HG02642 (cell line): ENCODE measurements around the gene AKAP8L.

ENCODE experiments used
- ATAC-seq: cut with Tn5 transposase; IDR thresholded peaks from one replicate; pipeline ENCODE4 v1.9.1; 2021; ENCODE audit warnings: mild to moderate bottlenecking; ENCODE audit not compliant: unreplicated experiment, poor library complexity

AKAP8L gene

GRCh38 chr19:15448778-15449619 lies 30.2 kb upstream of the AKAP8L start:
- ATAC-seq: peak; percentile 10

- ATAC-seq: no peak
Measured at GRCh38 chr19:15448044-15448777, 29.4 kb upstream of the AKAP8L start.

GRCh38 chr19:15447057-15447456 lies 28.3 kb upstream of the AKAP8L start:
- no peak for ATAC-seq

GRCh38 chr19:15445807-15446376 lies 27.1 kb upstream of the AKAP8L start:
- ATAC-seq: no peak

- no peak for ATAC-seq
Measured at GRCh38 chr19:15445227-15445605, 26.4 kb upstream of the AKAP8L start.

- no peak for ATAC-seq
Measured at GRCh38 chr19:15444505-15445226, 25.9 kb upstream of the AKAP8L start.

GRCh38 chr19:15443838-15444237 lies 25.1 kb upstream of the AKAP8L start:
- ATAC-seq: no peak

GRCh38 chr19:15443325-15443724 lies 24.5 kb upstream of the AKAP8L start:
- no peak for ATAC-seq

GRCh38 chr19:15442142-15442920 lies 23.5 kb upstream of the AKAP8L start:
- no peak for ATAC-seq

- ATAC-seq: no peak
Measured at GRCh38 chr19:15441317-15441716, 22.5 kb upstream of the AKAP8L start.

- no peak for ATAC-seq
Measured at GRCh38 chr19:15439821-15440641, 21.2 kb upstream of the AKAP8L start.

GRCh38 chr19:15439078-15439799 lies 20.5 kb upstream of the AKAP8L start:
- no peak for ATAC-seq

- no peak for ATAC-seq
Measured at GRCh38 chr19:15438577-15438976, 19.8 kb upstream of the AKAP8L start.

GRCh38 chr19:15438124-15438496 lies 19.3 kb upstream of the AKAP8L start:
- ATAC-seq: no peak

- ATAC-seq: no peak
Measured at GRCh38 chr19:15437355-15438123, 18.8 kb upstream of the AKAP8L start.

GRCh38 chr19:15436826-15437110 lies 18.0 kb upstream of the AKAP8L start:
- ATAC-seq: no peak

GRCh38 chr19:15436012-15436825 lies 17.4 kb upstream of the AKAP8L start:
- no peak for ATAC-seq
